Activated T-helper 1 cell treated with anti-CD3 and anti-CD28 coated beads, Interleukin-12 subunit alpha, Interleukin-12 subunit beta, Interleukin-2, Interleukin-4 antibody, amounts not matched to agents 30 ng/mL and 10 ng/mL and 1 ng/mL, durations not matched to agents 14 hours and 24 hours and 36 hours (primary cell): Measurements from ENCODE around the gene DUSP1. TPM values are rescaled to one million over a fixed set of nuclear protein-coding genes. Genes with fewer than 3 reads are reported as not detected.

Source experiments
- DNase-seq: peaks from one replicate; pipeline ENCODE4 v3.0.0; 2021; ENCODE audit warnings: low spot score
- H3K27ac Mint-ChIP-seq: one replicate; pipeline ENCODE4 v1.8.0; 2021; ENCODE audit warnings: mild to moderate bottlenecking, mixed read lengths
- H3K27me3 Mint-ChIP-seq: one replicate; pipeline ENCODE4 v1.8.0; 2022; ENCODE audit warnings: mild to moderate bottlenecking, moderate library complexity, mixed read lengths; ENCODE audit not compliant: insufficient read depth
- H3K36me3 Mint-ChIP-seq: one replicate; pipeline ENCODE4 v1.8.0; 2021; ENCODE audit warnings: low read depth, mixed read lengths
- H3K4me1 Mint-ChIP-seq: one replicate; pipeline ENCODE4 v1.8.0; 2021; ENCODE audit warnings: low read depth, mixed read lengths
- H3K4me3 Mint-ChIP-seq: one replicate; pipeline ENCODE4 v1.8.0; 2021; ENCODE audit warnings: mild to moderate bottlenecking, moderate library complexity, mixed read lengths
- H3K9me3 Mint-ChIP-seq: one replicate; pipeline ENCODE4 v1.8.0; 2021; ENCODE audit warnings: mixed read lengths
- intact Hi-C: fragments of 100-400 bp; cut with micrococcal nuclease; formaldehyde crosslinking; loops from one replicate; pipeline ENCODE4 v1.15.1; 2024
- total RNA-seq: library from RNA; stranded (reverse); gene quantifications from 2 replicates; pipeline ENCODE4 v1.2.3, GENCODE V29; 2022

DUSP1 gene
- total RNA-seq, 1 donor from 2014 or later = 12.5 TPM

DNA sequence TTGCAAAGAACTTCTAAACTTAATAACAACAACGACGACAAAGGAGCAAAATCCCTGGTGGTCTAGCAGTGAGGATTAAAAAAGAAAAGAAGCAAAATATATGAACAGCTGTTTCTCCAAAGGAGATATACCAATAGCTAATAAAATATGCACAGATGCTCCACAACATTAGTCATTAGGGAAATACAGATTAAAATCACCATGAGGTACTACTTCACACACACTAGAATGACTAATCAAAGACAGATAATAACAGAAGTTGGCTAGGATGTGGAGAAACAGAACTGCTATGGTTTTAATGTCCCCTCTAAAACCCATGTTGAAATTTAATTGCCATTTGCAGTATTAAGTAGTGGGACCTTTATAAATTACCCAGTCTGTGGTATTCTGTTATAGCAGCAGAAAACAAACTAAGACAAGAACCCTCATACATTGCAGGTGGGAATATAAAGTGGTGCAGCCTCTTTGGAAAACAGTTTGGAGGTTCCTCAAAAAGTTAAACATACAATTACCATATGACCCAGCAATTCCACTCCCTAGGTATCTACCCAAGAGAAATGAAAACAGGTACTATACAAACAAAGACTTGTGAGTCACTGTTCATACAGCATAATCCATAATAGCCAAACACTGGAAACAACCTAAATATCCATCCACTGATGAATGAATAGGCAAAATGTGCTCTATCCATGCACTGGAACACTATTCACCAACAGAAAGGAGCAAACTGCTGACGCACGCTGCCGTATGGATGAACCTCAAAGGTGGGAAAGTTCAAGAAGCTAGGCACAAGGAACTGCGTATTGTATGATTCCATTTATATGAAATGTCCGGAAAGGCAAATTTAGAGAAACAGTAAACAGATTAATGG, 11.4 kb upstream of the DUSP1 start:
- no peak overlapping the region for H3K27ac Mint-ChIP-seq
- peaks cover 3% of the 10 kb centered on the region for H3K27me3 Mint-ChIP-seq
- H3K4me1 Mint-ChIP-seq = peaks cover 13% of the 10 kb centered on the region
- no peaks in the 10 kb centered on the region for H3K9me3 Mint-ChIP-seq
- no peak for DNase-seq
- no peak overlapping the region for H3K4me3 Mint-ChIP-seq
- intact Hi-C loops = no loop called here
- H3K36me3 Mint-ChIP-seq = no peaks in the 10 kb centered on the region

DNA sequence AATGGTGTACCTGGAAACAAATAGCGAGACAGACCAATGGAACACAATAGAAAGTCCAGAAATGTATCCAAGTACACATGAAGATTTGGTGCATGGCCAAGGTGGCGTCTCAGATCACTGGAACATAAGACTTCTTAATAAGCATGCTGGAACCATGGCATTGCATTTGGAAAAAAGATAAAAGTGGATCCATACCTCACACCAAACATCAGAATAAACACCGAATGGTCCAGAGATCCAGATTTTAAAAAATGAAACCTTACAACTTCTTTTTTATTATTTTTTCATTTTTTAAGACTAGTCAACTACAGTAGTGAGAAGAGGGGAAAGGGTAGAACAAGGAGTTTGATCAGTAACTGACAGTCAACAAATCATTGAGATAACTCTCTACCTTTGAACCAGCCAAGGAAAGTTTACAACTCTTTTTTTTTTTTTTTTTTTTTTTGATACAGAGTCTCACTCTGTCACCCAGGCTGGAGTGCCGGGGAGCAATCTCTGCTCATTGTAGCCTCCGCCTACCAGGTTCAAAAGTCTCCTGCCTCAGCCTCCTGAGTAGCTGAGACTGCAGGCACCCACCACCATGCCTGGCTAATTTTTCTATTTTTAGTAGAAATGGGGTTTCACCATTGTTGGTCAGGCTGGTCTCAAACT, 8.8 kb upstream of the DUSP1 start:
- Mint-ChIP-seq H3K36me3 (no peaks in the 10 kb centered on the region), H3K4me1 (peaks cover 33% of the 10 kb centered on the region), H3K9me3 (no peaks in the 10 kb centered on the region), H3K4me3 (no peak overlapping the region), H3K27me3 (peaks cover 3% of the 10 kb centered on the region), H3K27ac (no peak overlapping the region)
- intact Hi-C loops = loop anchor here (10.0 kb wide), 1 partner anchor 1105 kb away; the partner anchor contains the start of gene CPEB4
- no peak for DNase-seq

DNA sequence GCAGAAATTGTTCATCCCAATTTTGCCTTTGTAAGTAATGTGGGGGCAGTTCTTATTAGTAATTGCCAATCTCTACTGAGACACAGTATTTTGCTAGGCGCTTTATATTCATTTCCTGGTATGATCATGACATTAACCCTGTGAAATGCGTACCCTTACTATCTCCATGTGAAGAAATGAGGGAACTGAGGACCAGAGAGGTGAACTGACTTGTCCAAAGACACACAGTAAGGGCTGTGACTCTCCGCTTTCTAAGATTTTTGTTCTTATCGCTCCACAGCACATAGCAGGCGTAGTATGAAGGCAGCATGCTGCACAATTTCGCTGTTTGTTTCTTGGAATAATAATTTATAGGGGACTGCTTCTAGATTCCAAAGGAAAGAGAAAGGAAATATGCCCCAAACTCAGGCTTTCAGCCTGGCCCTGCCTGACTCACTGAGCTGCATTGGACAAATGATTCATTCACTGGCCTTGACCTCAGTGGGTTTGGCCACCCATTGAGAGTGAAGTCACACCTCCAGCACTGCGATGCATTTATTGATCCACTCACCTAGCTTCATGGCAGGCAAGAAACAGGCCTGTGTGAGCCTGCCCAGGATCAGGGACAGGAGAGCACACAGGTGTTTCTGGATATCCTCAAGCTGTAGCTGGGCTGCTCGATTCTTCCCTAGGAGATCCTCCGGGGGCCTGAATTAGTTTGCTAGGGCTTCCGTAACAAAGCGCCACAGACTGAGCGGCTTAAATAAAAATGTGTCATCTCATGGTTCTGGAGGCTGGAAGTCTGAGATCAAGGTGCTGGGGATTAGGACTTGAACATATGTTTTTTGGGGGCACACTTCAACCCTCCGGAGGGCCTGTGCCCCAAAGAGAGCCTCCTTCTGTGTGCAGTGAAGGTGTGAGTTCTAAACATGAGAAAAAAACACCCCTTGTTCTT, 7.2 kb upstream of the DUSP1 start:
- H3K4me3 Mint-ChIP-seq = peak overlapping the region; percentile 55
- intact Hi-C loops = loop anchor here (1.0 to 10.0 kb wide), 5 partner anchors 13 to 1107 kb away; partner anchors contain the start of genes CPEB4 and ERGIC1
- peak overlapping the region; percentile 94 for H3K27ac Mint-ChIP-seq
- H3K4me1 Mint-ChIP-seq = peaks cover 45% of the 10 kb centered on the region
- no peaks in the 10 kb centered on the region for H3K27me3 Mint-ChIP-seq
- DNase-seq = no peak
- H3K9me3 Mint-ChIP-seq = no peaks in the 10 kb centered on the region
- no peaks in the 10 kb centered on the region for H3K36me3 Mint-ChIP-seq

DNA sequence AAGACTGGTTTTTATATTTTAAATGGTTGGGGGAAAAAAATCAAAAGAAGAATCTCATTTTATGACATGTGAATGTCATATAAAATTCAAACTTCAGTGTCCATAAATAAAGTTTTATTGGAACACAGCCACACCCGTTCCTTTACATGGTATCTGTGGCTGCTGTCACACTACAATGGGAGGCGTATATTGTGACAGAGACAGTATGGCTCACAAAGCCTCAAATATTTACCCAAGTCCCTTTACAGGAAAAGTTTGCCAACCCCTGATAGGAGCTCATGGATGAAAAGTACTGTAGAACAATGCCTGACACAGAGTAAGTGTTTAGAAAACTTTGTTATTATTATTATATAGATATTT, 5.2 kb upstream of the DUSP1 start:
- H3K27ac Mint-ChIP-seq = no peak overlapping the region
- intact Hi-C loops = loop anchor here (10.0 kb wide), 1 partner anchor 1109 kb away; the partner anchor contains the start of gene CPEB4

DNA sequence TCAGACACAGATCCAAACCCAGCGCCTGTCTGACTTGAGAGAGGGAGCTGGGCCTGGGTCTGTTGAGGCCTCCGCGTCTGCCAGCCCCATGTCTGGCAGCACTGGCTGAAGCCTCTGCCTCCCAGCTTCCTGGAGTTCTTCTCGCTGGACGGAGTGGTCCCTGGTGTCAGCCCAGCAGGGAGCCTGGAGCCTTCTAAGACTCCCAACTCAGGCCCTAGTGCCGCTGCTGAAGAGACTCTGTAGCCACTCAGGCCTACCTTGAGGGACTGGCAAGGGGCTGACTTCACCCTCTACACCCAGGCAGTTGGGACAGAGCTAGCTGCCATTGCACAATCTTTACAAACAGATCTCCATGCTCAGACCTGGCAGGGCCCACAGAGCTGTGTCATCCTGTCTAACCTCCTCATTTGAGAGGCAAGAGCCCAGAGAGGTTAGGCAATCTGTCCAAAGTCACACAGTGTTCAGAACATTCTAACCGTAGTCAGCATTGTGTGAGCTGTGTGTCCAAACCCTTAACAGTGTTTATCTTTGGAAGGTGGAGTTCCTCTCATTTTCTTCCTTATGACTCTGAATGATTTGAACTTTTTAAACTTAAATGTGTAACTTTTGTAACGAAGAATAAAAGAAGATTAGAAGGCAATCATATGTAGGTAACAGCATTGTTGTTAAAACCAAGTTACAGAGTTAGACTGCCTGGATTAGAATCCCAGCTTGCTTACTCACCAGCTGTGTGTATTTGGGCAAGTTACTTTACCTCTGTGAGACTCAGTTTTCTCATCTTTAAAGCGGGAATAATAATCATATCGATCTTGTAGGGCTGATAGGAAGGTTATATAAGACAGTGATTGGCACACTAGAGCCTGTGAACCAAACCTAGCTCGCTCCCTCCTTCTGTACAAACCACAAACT, 4.6 kb upstream of the DUSP1 start:
- H3K36me3 Mint-ChIP-seq = no peaks in the 10 kb centered on the region
- H3K9me3 Mint-ChIP-seq = no peaks in the 10 kb centered on the region
- no peak for DNase-seq
- peaks cover 60% of the 10 kb centered on the region for H3K4me1 Mint-ChIP-seq
- H3K27me3 Mint-ChIP-seq = no peaks in the 10 kb centered on the region
- no peak overlapping the region for H3K27ac Mint-ChIP-seq
- no peak overlapping the region for H3K4me3 Mint-ChIP-seq
- intact Hi-C loops = loop anchor here (10.0 kb wide), 1 partner anchor 1109 kb away; the partner anchor contains the start of gene CPEB4

More for the DNA sequence above, 5.2 kb upstream of the DUSP1 start:
- Mint-ChIP-seq H3K9me3 (no peaks in the 10 kb centered on the region), H3K4me3 (no peak overlapping the region), H3K4me1 (peaks cover 60% of the 10 kb centered on the region), H3K36me3 (no peaks in the 10 kb centered on the region), H3K27me3 (no peaks in the 10 kb centered on the region)
- no peak for DNase-seq

DNA sequence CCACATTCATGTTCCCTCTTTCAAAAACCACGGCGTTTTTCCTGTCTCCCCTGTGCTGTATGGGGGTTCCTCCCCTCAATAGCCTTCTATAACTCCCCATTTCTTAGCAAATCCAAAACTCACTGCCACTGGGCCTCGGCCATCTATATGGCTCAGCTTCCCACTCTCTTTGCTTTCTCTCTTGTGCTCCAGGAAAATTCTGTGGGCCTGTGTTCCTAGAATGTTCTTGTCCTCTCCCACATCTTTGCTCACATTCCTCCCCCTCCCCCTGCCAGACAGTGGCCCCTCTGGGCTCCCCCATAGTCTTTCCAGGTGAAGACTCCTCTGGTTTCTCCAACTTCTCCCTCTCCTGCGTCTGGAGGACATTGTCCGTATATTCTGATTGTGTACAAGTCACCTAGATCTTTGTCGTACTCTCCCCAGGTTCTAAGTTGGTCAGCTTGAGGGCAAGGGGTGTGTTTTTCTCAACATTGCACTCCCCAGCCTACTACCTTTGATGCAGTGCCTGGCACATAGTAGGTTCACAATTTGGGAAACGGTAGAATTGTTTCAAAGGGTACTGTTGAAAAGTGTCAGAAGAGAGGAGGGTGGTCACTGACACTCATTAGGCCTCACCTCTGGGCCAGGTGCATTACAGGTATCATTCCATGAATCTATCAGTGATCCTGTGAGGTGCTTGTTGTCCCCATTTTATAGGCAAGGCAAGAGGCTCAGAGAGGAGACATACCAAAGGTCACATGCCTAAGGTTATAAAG, 3.7 kb upstream of the DUSP1 start:
- no peak for DNase-seq
- H3K36me3 Mint-ChIP-seq = peaks cover 3% of the 10 kb centered on the region
- H3K27me3 Mint-ChIP-seq = no peaks in the 10 kb centered on the region
- H3K9me3 Mint-ChIP-seq = no peaks in the 10 kb centered on the region
- H3K27ac Mint-ChIP-seq = peak overlapping the region; percentile 6
- intact Hi-C loops = loop anchor here (10.0 kb wide), 1 partner anchor 1110 kb away; the partner anchor contains the start of gene CPEB4
- H3K4me1 Mint-ChIP-seq = peaks cover 66% of the 10 kb centered on the region
- H3K4me3 Mint-ChIP-seq = no peak overlapping the region

DNA sequence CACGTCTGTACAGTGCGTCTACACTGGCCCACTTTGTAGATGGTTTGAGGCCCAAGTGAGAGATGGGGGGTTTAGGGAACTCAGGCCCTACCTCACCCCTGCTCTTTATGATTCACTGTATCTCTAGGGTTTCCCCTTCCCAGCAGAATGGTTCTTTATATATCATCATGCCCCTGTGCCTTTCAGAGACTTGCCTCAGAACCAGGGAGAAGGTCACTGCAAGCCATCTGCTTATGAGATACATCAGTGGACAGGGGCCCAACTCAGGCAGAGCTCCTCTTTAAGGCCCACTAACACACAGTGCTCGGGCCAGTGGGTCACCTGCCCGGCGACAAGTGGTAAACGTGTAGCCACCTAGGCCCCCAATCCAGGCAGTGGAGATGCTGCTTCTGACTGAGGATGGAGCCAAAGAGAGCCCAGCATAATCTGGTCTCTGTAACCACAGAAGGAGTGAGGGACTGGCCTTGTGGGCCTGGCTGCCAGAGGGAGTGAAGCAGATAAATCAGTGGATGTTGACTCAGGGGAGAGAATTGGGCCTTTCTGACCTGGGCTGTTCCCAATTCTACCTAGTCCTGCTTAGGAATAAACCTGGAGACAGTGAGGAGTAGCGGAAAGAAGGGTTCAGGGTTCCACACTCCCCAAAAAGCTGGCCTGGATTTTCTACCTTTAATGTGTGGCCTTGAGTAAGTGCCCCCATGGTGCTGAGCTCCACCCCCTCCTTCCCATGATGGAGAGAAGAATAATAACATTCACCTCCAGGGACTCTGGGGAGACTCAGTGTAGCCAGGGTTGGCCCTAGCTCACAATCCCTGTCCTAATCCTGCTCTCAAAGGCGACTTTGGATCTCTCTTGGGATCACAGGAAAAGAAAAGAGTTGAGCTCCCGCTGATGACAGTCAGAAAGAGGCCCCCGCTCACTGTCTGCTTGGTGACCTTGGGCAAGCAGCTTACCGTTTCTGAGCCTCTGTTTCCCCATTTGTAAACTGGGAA, 2.8 kb upstream of the DUSP1 start:
- DNase-seq = no peak
- H3K27me3 Mint-ChIP-seq = no peaks in the 10 kb centered on the region
- H3K4me3 Mint-ChIP-seq = peak overlapping the region; percentile 50

DNA sequence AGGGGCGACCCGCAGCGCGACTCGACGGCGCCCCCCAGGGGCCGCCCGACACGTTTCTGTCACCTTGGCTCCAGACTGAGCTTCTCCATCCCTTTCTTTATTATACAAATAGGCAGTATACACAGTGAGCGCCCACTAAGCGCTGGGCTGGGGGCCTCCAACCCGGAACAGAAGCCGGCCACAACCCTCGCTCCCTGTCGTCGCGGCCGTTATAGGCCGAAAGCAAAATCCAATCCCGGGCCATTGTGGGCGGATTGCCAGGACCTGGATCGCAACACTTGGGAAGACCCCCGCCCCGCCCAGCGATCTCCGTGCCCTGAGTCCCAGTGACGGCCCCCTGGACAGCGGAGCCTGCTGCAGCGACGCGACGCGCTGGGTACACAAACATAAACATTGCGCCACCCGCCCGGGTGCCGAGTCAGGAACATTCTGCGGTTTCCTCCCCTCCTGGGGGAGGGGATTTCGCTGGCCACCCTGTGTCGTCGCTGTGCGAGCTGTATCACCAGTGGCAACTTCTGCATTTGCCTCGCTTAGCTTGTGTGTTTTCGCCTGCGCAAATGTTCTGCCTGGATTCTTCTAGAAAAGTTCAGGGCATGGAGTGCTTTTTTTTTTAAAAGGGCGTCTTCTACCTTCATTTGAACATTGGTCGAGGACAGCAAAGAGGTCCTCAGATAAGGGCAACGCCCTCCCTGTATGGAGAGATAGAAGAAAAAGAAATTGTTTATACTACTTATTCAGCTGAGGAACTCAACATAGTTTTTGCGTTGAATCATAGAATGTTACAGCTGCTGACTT, 1.3 kb upstream of the DUSP1 start:
- H3K27me3 Mint-ChIP-seq = no peaks in the 10 kb centered on the region
- H3K36me3 Mint-ChIP-seq = peaks cover 19% of the 10 kb centered on the region
- intact Hi-C loops = loop anchor here (1.0 to 10.0 kb wide), 4 partner anchors 35 to 1112 kb away; partner anchors contain the start of gene CPEB4
- DNase-seq = peak; percentile 79
- H3K9me3 Mint-ChIP-seq = no peaks in the 10 kb centered on the region
- H3K27ac Mint-ChIP-seq = peak overlapping the region; percentile 98
- peak overlapping the region; percentile 87 for H3K4me3 Mint-ChIP-seq
- peaks cover 65% of the 10 kb centered on the region for H3K4me1 Mint-ChIP-seq

More for the DNA sequence above, 2.8 kb upstream of the DUSP1 start:
- H3K4me1 Mint-ChIP-seq = peaks cover 73% of the 10 kb centered on the region
- intact Hi-C loops = loop anchor here (10.0 kb wide), 1 partner anchor 1111 kb away; the partner anchor contains the start of gene CPEB4
- H3K27ac Mint-ChIP-seq = peak overlapping the region; percentile 98
- H3K36me3 Mint-ChIP-seq = peaks cover 9% of the 10 kb centered on the region
- H3K9me3 Mint-ChIP-seq = no peaks in the 10 kb centered on the region

DNA sequence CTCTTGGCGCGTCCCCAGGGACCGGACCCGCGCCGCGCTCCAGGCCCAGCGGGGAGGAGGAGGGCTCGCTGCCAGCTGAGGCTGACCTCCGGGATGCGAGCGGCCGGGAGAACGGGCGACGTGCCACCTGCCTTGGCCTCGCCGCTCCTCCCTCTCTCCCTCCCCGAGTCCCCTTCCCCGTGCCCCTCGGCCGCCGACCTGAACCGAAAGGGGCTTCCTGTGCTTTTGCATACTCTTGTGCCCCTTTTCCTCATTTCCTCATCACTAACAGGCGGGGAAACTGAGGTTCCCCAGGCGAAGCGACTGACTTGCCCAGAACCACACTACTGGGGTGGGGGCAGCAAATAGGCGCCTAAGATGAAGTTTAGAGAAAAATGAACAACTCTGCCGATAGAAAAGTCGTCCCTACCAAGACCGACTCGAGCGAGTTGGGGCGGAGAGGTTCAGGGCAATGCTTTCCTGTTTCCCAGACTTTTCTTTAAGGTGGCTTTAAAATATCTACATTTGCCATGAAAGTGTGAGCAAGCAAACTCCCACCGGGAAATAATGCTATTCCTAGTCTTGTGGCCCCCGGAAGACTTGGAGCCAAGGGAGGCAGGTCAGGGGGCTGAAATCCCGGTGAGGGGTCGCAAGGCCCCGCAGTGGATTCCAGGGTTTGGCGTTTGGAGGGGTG, 580 bp upstream of the DUSP1 start:
- H3K9me3 Mint-ChIP-seq = no peaks in the 10 kb centered on the region
- peak overlapping the region; percentile 98 for H3K27ac Mint-ChIP-seq

More for the DNA sequence above, 580 bp upstream of the DUSP1 start:
- H3K4me1 Mint-ChIP-seq = peaks cover 61% of the 10 kb centered on the region
- H3K36me3 Mint-ChIP-seq = peaks cover 19% of the 10 kb centered on the region
- no peaks in the 10 kb centered on the region for H3K27me3 Mint-ChIP-seq
- DNase-seq = no peak
- intact Hi-C loops = loop anchor here (1.0 to 10.0 kb wide), 7 partner anchors 36 to 1113 kb away; partner anchors contain the start of genes CPEB4, ERGIC1, FBXW11 and STC2
- H3K4me3 Mint-ChIP-seq = peak overlapping the region; percentile 87
